ENCODE measurements around the gene RALGAPA2.

GRCh38 chr20:20536240-20536933, 176.1 kb downstream of the RALGAPA2 start:
- TF ChIP-seq, protein P1, sequence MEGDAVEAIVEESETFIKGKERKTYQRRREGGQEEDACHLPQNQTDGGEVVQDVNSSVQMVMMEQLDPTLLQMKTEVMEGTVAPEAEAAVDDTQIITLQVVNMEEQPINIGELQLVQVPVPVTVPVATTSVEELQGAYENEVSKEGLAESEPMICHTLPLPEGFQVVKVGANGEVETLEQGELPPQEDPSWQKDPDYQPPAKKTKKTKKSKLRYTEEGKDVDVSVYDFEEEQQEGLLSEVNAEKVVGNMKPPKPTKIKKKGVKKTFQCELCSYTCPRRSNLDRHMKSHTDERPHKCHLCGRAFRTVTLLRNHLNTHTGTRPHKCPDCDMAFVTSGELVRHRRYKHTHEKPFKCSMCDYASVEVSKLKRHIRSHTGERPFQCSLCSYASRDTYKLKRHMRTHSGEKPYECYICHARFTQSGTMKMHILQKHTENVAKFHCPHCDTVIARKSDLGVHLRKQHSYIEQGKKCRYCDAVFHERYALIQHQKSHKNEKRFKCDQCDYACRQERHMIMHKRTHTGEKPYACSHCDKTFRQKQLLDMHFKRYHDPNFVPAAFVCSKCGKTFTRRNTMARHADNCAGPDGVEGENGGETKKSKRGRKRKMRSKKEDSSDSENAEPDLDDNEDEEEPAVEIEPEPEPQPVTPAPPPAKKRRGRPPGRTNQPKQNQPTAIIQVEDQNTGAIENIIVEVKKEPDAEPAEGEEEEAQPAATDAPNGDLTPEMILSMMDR (IDR thresholded peaks at IDR 0.05): no peak
- TF ChIP-seq POLR2A (IDR thresholded peaks at IDR 0.05): no peak

Data from testis (tissue), 2 donors.